Ascending aorta (tissue), 2 donors: ENCODE results near the gene FHOD1. TPM values are rescaled to one million over a fixed set of nuclear protein-coding genes. Genes with fewer than 3 reads are reported as not detected.

Experiments
- DNase-seq, 2 donors: peaks; one replicate each; pipeline ENCODE4 v3.0.0-alpha.2; 2019; ENCODE audit warnings: low spot score in 2 of 2
- H3K27ac ChIP-seq, 2 donors: fragments of 200-600 bp; sonication (generic); one replicate each; pipeline ENCODE4 v1.5.1; 2016 to 2017; ENCODE audit warnings: mild to moderate bottlenecking in 1 of 2
- H3K27me3 ChIP-seq: fragments of 200-600 bp; sonication (generic); one replicate; pipeline ENCODE4 v1.5.1; 2017
- H3K36me3 ChIP-seq, 2 donors: fragments of 200-600 bp; sonication (generic); one replicate each; pipeline ENCODE4 v1.5.1; 2016
- H3K4me1 ChIP-seq, 2 donors: fragments of 200-600 bp; sonication (generic); one replicate each; pipeline ENCODE4 v1.5.1; 2016 to 2017; ENCODE audit warnings: mild to moderate bottlenecking in 1 of 2
- H3K4me3 ChIP-seq, 2 donors: fragments of 200-600 bp; sonication (generic); one replicate each; pipeline ENCODE4 v1.5.1; 2016 to 2017; ENCODE audit warnings: mild to moderate bottlenecking in 1 of 2
- H3K9me3 ChIP-seq, 2 donors: fragments of 200-600 bp; sonication (generic); one replicate each; pipeline ENCODE4 v1.5.1; 2016
- CTCF ChIP-seq, 3 experiments: fragments of 200-600 bp in 2 of 3; fragments of 450-650 bp in 1 of 3; sonication (generic) in 2 of 3; IDR thresholded peaks; one replicate each; pipeline ENCODE4 v1.5.1; 2016 to 2019; ENCODE audit warnings: antibody characterized with exemption in 3 of 3, mild to moderate bottlenecking in 1 of 3, moderate library complexity in 1 of 3
- intact Hi-C: fragments of 100-400 bp; cut with DNase I; formaldehyde crosslinking; loops from one replicate; pipeline ENCODE4 v1.15.1; 2023
- total RNA-seq: library from RNA; depleted of rRNA; stranded (reverse); fragments of >200 nt; gene quantifications from one replicate; pipeline ENCODE4 v1.1.0, GENCODE V29; 2016

The FHOD1 gene
- total RNA-seq, 1 donor from 2014 or later = 20.2 TPM

GRCh38 chr16:67183627-67184452 is 63.4 kb downstream of the FHOD1 start, which contains the start of gene MATCAP1:
Gene MATCAP1 (minus strand): TSS chr16:67183963. CDS start chr16:67180610, 3,353 bp downstream.
- no peaks in the 10 kb centered on the region for H3K36me3 ChIP-seq
- H3K27ac ChIP-seq = peak within 1 kb of the TSS; percentile 92 to 96
- peak within 1 kb of the TSS; percentile 74 to 76 for H3K4me3 ChIP-seq
- no peaks in the 10 kb centered on the region for H3K9me3 ChIP-seq
- H3K4me1 ChIP-seq = peaks cover 15 to 21% of the 10 kb centered on the region in 2 donors
- DNase-seq = peak; percentile 90 to 98
- intact Hi-C loops = loop anchor here (1.0 to 2.0 kb wide), 3 partner anchors 10 to 229 kb away; no protein-coding TSS in a partner anchor
- H3K27me3 ChIP-seq = no peaks in the 10 kb centered on the region
- TF ChIP-seq CTCF (IDR thresholded peaks at IDR 0.05) = no peak

GRCh38 chr16:67183284-67183626 is 64.0 kb downstream of the FHOD1 start:
- intact Hi-C loops = loop anchor here (1.0 kb wide), 1 partner anchor 9 kb away; no protein-coding TSS in a partner anchor
- peaks cover 15 to 26% of the 10 kb centered on the region in 2 donors for H3K4me1 ChIP-seq
- H3K27me3 ChIP-seq = no peaks in the 10 kb centered on the region
- TF ChIP-seq CTCF (IDR thresholded peaks at IDR 0.05) = no peak
- H3K4me3 ChIP-seq = peak overlapping the region; percentile 74 to 76
- DNase-seq = no peak
- no peaks in the 10 kb centered on the region for H3K36me3 ChIP-seq
- H3K27ac ChIP-seq = peak overlapping the region; percentile 92 to 96
- no peaks in the 10 kb centered on the region for H3K9me3 ChIP-seq

- Histone ChIP-seq H3K27ac (no peak overlapping the region), H3K4me1 (peaks cover 21 to 33% of the 10 kb centered on the region in 2 donors), H3K27me3 (no peaks in the 10 kb centered on the region), H3K36me3 (no peaks in the 10 kb centered on the region), H3K4me3 (no peak overlapping the region), H3K9me3 (no peaks in the 10 kb centered on the region)
- no peak for TF ChIP-seq CTCF (IDR thresholded peaks at IDR 0.05)
- DNase-seq = no peak
- intact Hi-C loops = no loop called here
These were observed 65.0 kb downstream of the FHOD1 start for GRCh38 chr16:67182288-67182687.

GRCh38 chr16:67181346-67181745 is 65.9 kb downstream of the FHOD1 start:
- Histone ChIP-seq H3K36me3 (no peaks in the 10 kb centered on the region), H3K4me3 (no peak overlapping the region), H3K9me3 (no peaks in the 10 kb centered on the region), H3K27me3 (no peaks in the 10 kb centered on the region), H3K27ac (peak overlapping the region; percentile 22 to 27), H3K4me1 (peaks cover 21 to 33% of the 10 kb centered on the region in 2 donors)
- no peak for DNase-seq
- intact Hi-C loops = no loop called here
- no peak for TF ChIP-seq CTCF (IDR thresholded peaks at IDR 0.05)

GRCh38 chr16:67180166-67180565 is 67.1 kb downstream of the FHOD1 start:
- H3K27ac ChIP-seq = no peak overlapping the region
- H3K9me3 ChIP-seq = no peaks in the 10 kb centered on the region
- no peak for DNase-seq
- peaks cover 16 to 29% of the 10 kb centered on the region in 2 donors for H3K4me1 ChIP-seq
- H3K4me3 ChIP-seq = no peak overlapping the region
- TF ChIP-seq CTCF (IDR thresholded peaks at IDR 0.05) = no peak
- no peaks in the 10 kb centered on the region for H3K36me3 ChIP-seq
- intact Hi-C loops = no loop called here
- H3K27me3 ChIP-seq = no peaks in the 10 kb centered on the region
